Testis (tissue), 2 donors: Measurements from ENCODE around the gene DLGAP4.

Experiments used
- CTCF ChIP-seq, 3 experiments: fragments of 450-650 bp in 2 of 3; fragments of 200-600 bp in 1 of 3; sonication (generic) in 1 of 3; IDR thresholded peaks; one replicate each; pipeline ENCODE4 v1.5.1; 2016 to 2019; ENCODE audit warnings: antibody characterized with exemption in 3 of 3, mild to moderate bottlenecking in 2 of 3, moderate library complexity in 1 of 3
- POLR2A ChIP-seq: fragments of 450-650 bp; IDR thresholded peaks from one replicate; pipeline ENCODE4 v1.6.1; 2017; ENCODE audit warnings: antibody characterized with exemption, mild to moderate bottlenecking, moderate library complexity

- no peak for TF ChIP-seq CTCF (IDR thresholded peaks at IDR 0.05)
- no peak for TF ChIP-seq POLR2A
Measured at GRCh38 chr20:36569847-36570429, 263.8 kb downstream of the DLGAP4 start.
